Mammary epithelial cell (primary cell): ENCODE results near the gene SMNDC1.

Source experiments
- CTCF ChIP-seq, 2 donors: IDR thresholded peaks in 1 of 2; conservative IDR thresholded peaks in 1 of 2; 2 replicates each; pipeline ENCODE4 v1.5.1; 2011 to 2012; ENCODE audit warnings: inconsistent platforms in 2 of 2, low read length in 2 of 2, mild to moderate bottlenecking in 2 of 2, control low read depth in 1 of 2, low read depth in 1 of 2; ENCODE audit not compliant: insufficient read depth in 1 of 2; ENCODE audit errors: extremely low read depth in 1 of 2
- EZH2 ChIP-seq: IDR thresholded peaks from 2 replicates; pipeline ENCODE4 v1.6.1; 2012; ENCODE audit warnings: low read length, inconsistent platforms, borderline replicate concordance

GRCh38 chr10:110267276-110267675 is 37.4 kb downstream of the SMNDC1 start:
- no peak for TF ChIP-seq CTCF (conservative IDR thresholded peaks at IDR 0.05 in 1 of 2, IDR thresholded peaks at IDR 0.05 in 1 of 2; ENCODE audit: extremely low read depth in 1 of 2, insufficient read depth in 1 of 2, low read depth in 1 of 2, low read length in 2 of 2)
- TF ChIP-seq EZH2, result no peak
